CD8-positive, alpha-beta memory T cell (primary cell): ENCODE measurements around the gene FNBP1L. TPM values are rescaled to one million over a fixed set of nuclear protein-coding genes. Genes with fewer than 3 reads are reported as not detected.

ENCODE experiments used
- CTCF ChIA-PET: fragments of 350-600 bp; sonication (Branson Sonifier 250); formaldehyde crosslinking; loops from one replicate; lab custom pipeline; 2021; ENCODE audit warnings: antibody characterized with exemption; lab: Charles Lee
- POLR2A ChIA-PET: fragments of 350-600 bp; sonication (Branson Sonifier 250); formaldehyde crosslinking; loops from one replicate; lab custom pipeline; 2021; ENCODE audit warnings: antibody characterized with exemption; lab: Charles Lee
- DNase-seq, 5 donors: peaks; one replicate each; pipeline versions ENCODE4 v3.0.0 to v3.0.0-alpha.2; 2020 to 2022; ENCODE audit warnings: mixed read lengths in 1 of 5
- H3K27ac ChIP-seq: one replicate; pipeline ENCODE4 v1.7.0; 2013; ENCODE audit warnings: low read depth, mild to moderate bottlenecking, low read length, moderate library complexity
- H3K27me3 ChIP-seq: 2 replicates; pipeline ENCODE4 v1.7.0; 2013; ENCODE audit warnings: low read length, mild to moderate bottlenecking; ENCODE audit not compliant: insufficient read depth, poor library complexity, severe bottlenecking
- H3K36me3 ChIP-seq: 2 replicates; pipeline ENCODE4 v1.7.0; 2013; ENCODE audit warnings: mild to moderate bottlenecking, low read length, moderate library complexity; ENCODE audit not compliant: insufficient read depth
- H3K4me1 ChIP-seq: 2 replicates; pipeline ENCODE4 v1.7.0; 2013; ENCODE audit warnings: mild to moderate bottlenecking, low read length, moderate library complexity; ENCODE audit not compliant: insufficient read depth
- H3K4me3 ChIP-seq: 2 replicates; pipeline ENCODE4 v1.7.0; 2013; ENCODE audit warnings: mild to moderate bottlenecking, low read length
- H3K9me3 ChIP-seq: 2 replicates; pipeline ENCODE4 v1.7.0; 2013; ENCODE audit warnings: mild to moderate bottlenecking, low read length
- H3K27ac Mint-ChIP-seq, 8 donors: one replicate each; pipeline ENCODE4 v1.8.0; 2020 to 2021; ENCODE audit warnings: mixed read lengths in 8 of 8, mild to moderate bottlenecking in 6 of 8, inconsistent platforms in 3 of 8, moderate library complexity in 3 of 8
- H3K27me3 Mint-ChIP-seq, 2 donors: one replicate each; pipeline ENCODE4 v1.8.0; 2020 to 2021; ENCODE audit warnings: mixed read lengths in 2 of 2, mild to moderate bottlenecking in 1 of 2, moderate library complexity in 1 of 2
- H3K36me3 Mint-ChIP-seq, 3 donors: one replicate each; pipeline ENCODE4 v1.8.0; 2020 to 2021; ENCODE audit warnings: mixed read lengths in 3 of 3, inconsistent platforms in 1 of 3, mild to moderate bottlenecking in 1 of 3
- H3K4me1 Mint-ChIP-seq, 3 donors: one replicate each; pipeline ENCODE4 v1.8.0; 2020 to 2021; ENCODE audit warnings: mixed read lengths in 3 of 3, inconsistent platforms in 1 of 3, mild to moderate bottlenecking in 1 of 3
- H3K4me3 Mint-ChIP-seq, 7 donors: one replicate each; pipeline ENCODE4 v1.8.0; 2020 to 2021; ENCODE audit warnings: mixed read lengths in 7 of 7, mild to moderate bottlenecking in 6 of 7, moderate library complexity in 4 of 7, inconsistent platforms in 2 of 7
- H3K9me3 Mint-ChIP-seq, 5 donors: one replicate each; pipeline ENCODE4 v1.8.0; 2020 to 2022; ENCODE audit warnings: mixed read lengths in 5 of 5, mild to moderate bottlenecking in 3 of 5, moderate library complexity in 2 of 5, inconsistent platforms in 1 of 5
- polyA plus RNA-seq: library from polyadenylated mRNA; unstranded; fragments of 300-500 nt; fragmentation: Illumina TruSeq; gene quantifications from one replicate; pipeline ENCODE4 v1.2.3, GENCODE V29; 2021
- total RNA-seq, 2 experiments: library from RNA; stranded (reverse); gene quantifications; one replicate each; pipeline ENCODE4 v1.2.3, GENCODE V29; 2021

FNBP1L gene
- total and polyA plus RNA-seq, 3 experiments from 2014 or later, result 0.17 to 1.1 (median 0.91) TPM

DNA sequence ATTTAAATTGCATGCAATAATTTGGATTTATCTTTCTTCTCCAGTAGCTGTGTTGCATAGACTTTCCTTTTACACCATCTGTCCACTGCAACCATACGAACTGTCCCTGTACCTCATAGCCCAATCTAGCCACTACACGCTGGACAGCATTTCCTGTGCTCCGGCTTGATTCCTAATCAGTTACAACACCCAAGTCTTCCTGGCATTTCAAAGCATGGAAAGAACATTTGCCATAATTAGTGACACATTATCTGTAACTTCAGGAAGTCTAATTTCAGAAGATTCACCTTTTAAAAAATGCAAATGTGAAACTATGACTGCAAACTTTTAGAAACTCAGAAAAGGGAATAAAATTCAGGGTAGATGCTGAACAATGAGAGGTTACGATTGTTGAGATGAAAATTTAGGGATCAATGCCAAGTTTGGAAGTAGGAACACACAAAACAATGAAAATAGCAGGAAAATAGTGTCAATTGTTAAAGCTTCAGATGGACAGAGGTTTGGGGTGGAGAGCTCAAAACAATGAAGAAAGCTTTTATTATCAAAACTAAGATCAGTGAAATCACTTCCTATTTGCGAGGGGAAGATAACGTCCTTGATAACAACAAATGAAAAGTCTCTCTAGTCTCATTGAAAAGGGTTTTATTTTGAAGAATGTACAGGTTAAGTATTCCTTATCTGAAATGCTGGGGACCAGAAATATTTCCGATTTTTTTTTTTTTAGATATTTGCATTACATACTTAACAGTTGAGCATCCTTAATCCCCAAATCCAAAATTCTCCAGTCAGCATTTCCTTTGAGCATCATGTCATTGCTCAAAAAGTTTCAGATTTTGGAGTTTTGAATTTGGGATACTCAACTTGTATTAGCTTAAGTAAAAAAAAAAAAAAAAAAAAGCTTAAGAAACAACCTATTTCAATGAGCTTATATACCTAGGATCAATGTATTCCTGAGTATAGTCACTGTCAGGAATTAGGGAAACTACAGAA lies 107.3 kb downstream of the FNBP1L start:
- Mint-ChIP-seq H3K27ac (no peak overlapping the region), H3K36me3 (peaks cover 0 to 5% (median 0%) of the 10 kb centered on the region in 3 donors), H3K9me3 (peaks cover 0 to 3% (median 0%) of the 10 kb centered on the region in 5 donors), H3K4me1 (peaks cover 4 to 10% (median 9%) of the 10 kb centered on the region in 3 donors), H3K4me3 (no peak overlapping the region), H3K27me3 (peaks cover 19 to 53% of the 10 kb centered on the region in 2 donors)
- ChIA-PET CTCF (no interaction called here), POLR2A (no interaction called here)
- H3K9me3 ChIP-seq, result no peaks in the 10 kb centered on the region
- H3K27me3 ChIP-seq, result no peaks in the 10 kb centered on the region
- H3K4me3 ChIP-seq, result no peak overlapping the region
- H3K27ac ChIP-seq, result no peak overlapping the region
- no peaks in the 10 kb centered on the region for H3K36me3 ChIP-seq
- no peaks in the 10 kb centered on the region for H3K4me1 ChIP-seq
- DNase-seq, result no peak

DNA sequence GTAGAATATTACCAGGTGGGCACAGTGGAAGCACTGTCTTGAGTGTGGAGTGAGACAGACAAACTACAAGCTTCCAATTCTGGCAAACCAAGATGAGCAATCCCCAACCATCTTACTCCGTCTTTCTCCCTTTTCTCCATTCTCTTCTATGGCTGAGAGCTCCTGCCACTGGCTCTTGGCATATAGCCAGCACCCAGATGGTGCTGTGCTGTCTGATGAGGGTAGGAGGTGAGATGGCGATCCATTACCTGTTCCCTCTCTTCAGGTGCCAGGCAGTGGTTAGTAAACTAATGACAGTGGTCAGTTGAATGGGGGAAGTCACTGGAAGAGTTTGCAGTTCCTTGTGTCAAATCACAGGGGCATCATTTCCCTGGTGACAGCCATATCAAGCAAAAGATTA lies 108.4 kb downstream of the FNBP1L start:
- H3K9me3 ChIP-seq, result no peaks in the 10 kb centered on the region
- H3K27me3 ChIP-seq, result no peaks in the 10 kb centered on the region
- H3K36me3 ChIP-seq, result no peaks in the 10 kb centered on the region
- Mint-ChIP-seq H3K4me1 (peaks cover 4 to 10% (median 9%) of the 10 kb centered on the region in 3 donors), H3K4me3 (no peak overlapping the region), H3K9me3 (peaks cover 0 to 3% (median 0%) of the 10 kb centered on the region in 5 donors), H3K27ac (no peak overlapping the region), H3K36me3 (peaks cover 0 to 5% (median 0%) of the 10 kb centered on the region in 3 donors), H3K27me3 (peaks cover 19 to 55% of the 10 kb centered on the region in 2 donors)
- CTCF ChIA-PET, result no interaction called here
- POLR2A ChIA-PET, result no interaction called here
- H3K27ac ChIP-seq, result no peak overlapping the region
- DNase-seq, result no peak
- no peak overlapping the region for H3K4me3 ChIP-seq
- H3K4me1 ChIP-seq, result no peaks in the 10 kb centered on the region

GRCh38 chr1:93559045-93559444 lies 111.1 kb downstream of the FNBP1L start:
- Mint-ChIP-seq H3K36me3 (peaks cover 0 to 5% (median 0%) of the 10 kb centered on the region in 3 donors), H3K4me3 (no peak overlapping the region), H3K27ac (no peak overlapping the region), H3K9me3 (peaks cover 0 to 3% (median 0%) of the 10 kb centered on the region in 5 donors), H3K4me1 (peaks cover 4 to 10% (median 9%) of the 10 kb centered on the region in 3 donors), H3K27me3 (peaks cover 14 to 39% of the 10 kb centered on the region in 2 donors)
- POLR2A ChIA-PET, result interaction anchor here (0.6 kb wide), 1 partner anchor 17 kb away, joined by 4 read pairs; no protein-coding TSS in a partner anchor
- Histone ChIP-seq H3K27ac (no peak overlapping the region), H3K27me3 (no peaks in the 10 kb centered on the region), H3K9me3 (no peaks in the 10 kb centered on the region), H3K4me3 (no peak overlapping the region), H3K36me3 (no peaks in the 10 kb centered on the region), H3K4me1 (no peaks in the 10 kb centered on the region)
- DNase-seq, result no peak
- CTCF ChIA-PET, result no interaction called here

- H3K4me1 Mint-ChIP-seq, result peaks cover 4 to 8% (median 6%) of the 10 kb centered on the region in 3 donors
- Histone ChIP-seq H3K9me3 (no peaks in the 10 kb centered on the region), H3K27ac (no peak overlapping the region), H3K27me3 (no peaks in the 10 kb centered on the region), H3K4me1 (no peaks in the 10 kb centered on the region), H3K36me3 (no peaks in the 10 kb centered on the region), H3K4me3 (no peak overlapping the region)
- peaks cover 0 to 3% (median 0%) of the 10 kb centered on the region in 5 donors for H3K9me3 Mint-ChIP-seq
- ChIA-PET CTCF (no interaction called here), POLR2A (interaction anchor here (0.6 kb wide), 1 partner anchor 17 kb away, joined by 4 read pairs; no protein-coding TSS in a partner anchor)
- peaks cover 14 to 38% of the 10 kb centered on the region in 2 donors for H3K27me3 Mint-ChIP-seq
- H3K4me3 Mint-ChIP-seq, result no peak overlapping the region
- H3K27ac Mint-ChIP-seq, result no peak overlapping the region
- peaks cover 0 to 5% (median 0%) of the 10 kb centered on the region in 3 donors for H3K36me3 Mint-ChIP-seq
- no peak for DNase-seq
These were observed 111.8 kb downstream of the FNBP1L start for GRCh38 chr1:93559695-93560094.

GRCh38 chr1:93565496-93566206 lies 117.7 kb downstream of the FNBP1L start:
- H3K36me3 Mint-ChIP-seq, result peaks cover 0 to 9% (median 0%) of the 10 kb centered on the region in 3 donors
- no peaks in the 10 kb centered on the region for H3K27me3 ChIP-seq

DNA sequence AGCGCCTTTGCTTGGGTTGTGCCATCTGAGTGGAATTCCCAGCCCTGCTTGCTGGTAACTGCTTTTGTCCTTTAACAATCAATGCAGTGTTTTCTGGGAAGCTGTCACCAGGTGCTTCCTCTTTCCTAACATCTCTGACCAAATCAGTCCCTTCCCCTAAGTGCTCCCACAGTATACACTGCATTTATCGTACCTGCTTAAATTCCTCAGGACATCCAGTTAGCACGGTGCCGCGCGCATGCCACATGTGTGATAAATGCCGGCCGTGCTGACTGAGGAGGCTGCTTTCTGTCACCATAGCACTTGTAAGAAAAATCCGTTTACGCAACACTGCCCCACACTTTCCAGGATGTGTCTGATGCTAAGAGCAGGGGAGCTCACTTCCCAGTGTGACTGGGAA lies 118.3 kb downstream of the FNBP1L start:
- Mint-ChIP-seq H3K27me3 (peaks cover 0 to 11% of the 10 kb centered on the region in 2 donors), H3K36me3 (peaks cover 0 to 9% (median 0%) of the 10 kb centered on the region in 3 donors), H3K9me3 (no peaks in the 10 kb centered on the region), H3K27ac (no peak overlapping the region), H3K4me3 (no peak overlapping the region), H3K4me1 (no peaks in the 10 kb centered on the region)
- Histone ChIP-seq H3K4me3 (no peak overlapping the region), H3K4me1 (no peaks in the 10 kb centered on the region), H3K27ac (no peak overlapping the region), H3K9me3 (no peaks in the 10 kb centered on the region), H3K36me3 (no peaks in the 10 kb centered on the region), H3K27me3 (no peaks in the 10 kb centered on the region)
- POLR2A ChIA-PET, result no interaction called here
- DNase-seq, result no peak
- CTCF ChIA-PET, result no interaction called here

More at GRCh38 chr1:93565496-93566206, 117.7 kb downstream of the FNBP1L start:
- Mint-ChIP-seq H3K27me3 (peaks cover 0 to 11% of the 10 kb centered on the region in 2 donors), H3K4me1 (no peaks in the 10 kb centered on the region), H3K27ac (peak overlapping the region in 1 of 8 donors; percentile 61), H3K9me3 (no peaks in the 10 kb centered on the region), H3K4me3 (no peak overlapping the region)
- Histone ChIP-seq H3K9me3 (no peaks in the 10 kb centered on the region), H3K36me3 (no peaks in the 10 kb centered on the region), H3K27ac (no peak overlapping the region), H3K4me1 (no peaks in the 10 kb centered on the region), H3K4me3 (no peak overlapping the region)
- no peak for DNase-seq
- POLR2A ChIA-PET, result no interaction called here
- CTCF ChIA-PET, result no interaction called here

DNA sequence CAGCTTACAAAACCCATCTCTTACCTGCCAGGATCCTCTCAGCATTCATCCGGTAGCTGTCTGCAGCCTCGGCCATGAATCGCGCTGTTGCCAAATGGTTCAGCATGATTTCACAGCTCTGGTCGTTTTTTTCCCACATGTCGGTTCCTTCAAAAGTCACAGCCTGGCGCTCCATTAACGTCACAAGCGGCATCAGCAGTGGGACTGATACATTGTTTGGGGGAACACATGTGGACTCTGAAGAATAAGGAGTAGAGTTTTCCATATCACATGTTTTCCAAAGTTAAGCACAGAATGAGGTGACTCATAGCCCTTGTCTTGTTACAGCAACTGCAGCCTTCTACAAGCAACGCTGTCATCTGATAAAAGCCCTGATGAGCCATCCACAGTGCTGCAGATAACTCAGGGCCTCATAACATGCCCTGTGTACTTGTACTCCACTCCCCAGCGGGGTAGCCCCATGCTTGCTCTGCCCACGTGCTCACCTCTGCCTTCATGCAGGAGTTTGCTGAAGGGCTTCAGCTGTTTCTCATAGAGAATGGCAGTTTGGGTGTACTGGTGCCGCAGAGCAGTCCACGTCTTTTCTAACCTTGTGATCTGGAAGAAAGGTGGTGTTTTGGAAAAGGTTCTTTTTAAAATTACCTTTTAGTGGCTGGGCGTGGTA lies 119.5 kb downstream of the FNBP1L start:
- peak overlapping the region; percentile 46 for H3K27ac ChIP-seq
- no peaks in the 10 kb centered on the region for H3K4me1 ChIP-seq
- Mint-ChIP-seq H3K27me3 (peaks cover 0 to 7% of the 10 kb centered on the region in 2 donors), H3K4me1 (no peaks in the 10 kb centered on the region), H3K36me3 (peaks cover 0 to 9% (median 0%) of the 10 kb centered on the region in 3 donors), H3K9me3 (no peaks in the 10 kb centered on the region), H3K4me3 (no peak overlapping the region), H3K27ac (peak overlapping the region in 1 of 8 donors; percentile 48)
- no peaks in the 10 kb centered on the region for H3K9me3 ChIP-seq
- ChIA-PET POLR2A (no interaction called here), CTCF (no interaction called here)
- H3K27me3 ChIP-seq, result no peaks in the 10 kb centered on the region
- no peak for DNase-seq
- no peak overlapping the region for H3K4me3 ChIP-seq
- H3K36me3 ChIP-seq, result no peaks in the 10 kb centered on the region
